ENCODE results near the gene ARID1A.
"Not testable (repeated sequence)": the region's sequence is repeated elsewhere in the genome, so short reads cannot be mapped to it uniquely, and the experiment has no call there.

DNA sequence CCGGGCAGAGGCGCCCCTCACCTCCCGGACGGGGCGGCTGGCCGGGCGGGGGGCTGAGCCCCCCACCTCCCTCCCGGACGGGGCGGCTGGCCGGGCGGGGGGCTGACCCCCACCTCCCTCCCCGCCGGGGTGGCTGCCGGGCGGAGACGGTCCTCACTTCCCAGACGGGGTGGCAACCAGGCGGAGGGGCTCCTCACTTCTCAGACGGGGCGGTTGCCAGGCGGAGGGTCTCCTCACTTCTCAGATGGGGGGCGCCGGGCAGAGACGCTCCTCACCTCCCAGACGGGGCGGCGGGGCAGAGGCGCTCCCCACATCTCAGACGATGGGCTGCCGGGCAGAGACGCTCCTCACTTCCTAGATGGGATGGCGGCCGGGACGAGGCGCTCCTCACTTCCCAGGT is 108.1 kb downstream of the ARID1A start:
- TF ChIP-seq, protein P1, sequence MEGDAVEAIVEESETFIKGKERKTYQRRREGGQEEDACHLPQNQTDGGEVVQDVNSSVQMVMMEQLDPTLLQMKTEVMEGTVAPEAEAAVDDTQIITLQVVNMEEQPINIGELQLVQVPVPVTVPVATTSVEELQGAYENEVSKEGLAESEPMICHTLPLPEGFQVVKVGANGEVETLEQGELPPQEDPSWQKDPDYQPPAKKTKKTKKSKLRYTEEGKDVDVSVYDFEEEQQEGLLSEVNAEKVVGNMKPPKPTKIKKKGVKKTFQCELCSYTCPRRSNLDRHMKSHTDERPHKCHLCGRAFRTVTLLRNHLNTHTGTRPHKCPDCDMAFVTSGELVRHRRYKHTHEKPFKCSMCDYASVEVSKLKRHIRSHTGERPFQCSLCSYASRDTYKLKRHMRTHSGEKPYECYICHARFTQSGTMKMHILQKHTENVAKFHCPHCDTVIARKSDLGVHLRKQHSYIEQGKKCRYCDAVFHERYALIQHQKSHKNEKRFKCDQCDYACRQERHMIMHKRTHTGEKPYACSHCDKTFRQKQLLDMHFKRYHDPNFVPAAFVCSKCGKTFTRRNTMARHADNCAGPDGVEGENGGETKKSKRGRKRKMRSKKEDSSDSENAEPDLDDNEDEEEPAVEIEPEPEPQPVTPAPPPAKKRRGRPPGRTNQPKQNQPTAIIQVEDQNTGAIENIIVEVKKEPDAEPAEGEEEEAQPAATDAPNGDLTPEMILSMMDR (conservative IDR thresholded peaks at IDR 0.05; ENCODE audit: low read depth, low read length) = not testable (repeated sequence)
- not testable (repeated sequence) for TF ChIP-seq EZH2 (IDR thresholded peaks at IDR 0.05; ENCODE audit: borderline replicate concordance, low read depth, low read length, poor library complexity, severe bottlenecking)

Data from A673 (cell line).